ENCODE measurements around the gene IL1RAP.

The IL1RAP gene

GRCh38 chr3:190595179-190595795, 81.4 kb downstream of the IL1RAP start:
- Histone ChIP-seq H3K4me1 (ENCODE audit: control insufficient read depth in 1 of 2, insufficient read depth in 1 of 2, low read depth in 1 of 2, low read length in 1 of 2) (no peaks in the 10 kb centered on the region), H3K9me3 (no peaks in the 10 kb centered on the region), H3K27me3 (no peaks in the 10 kb centered on the region), H3K27ac (peak overlapping the region; percentile 25), H3K4me3 (ENCODE audit: low read depth in 1 of 2, low read length in 1 of 2) (no peak overlapping the region), H3K36me3 (no peaks in the 10 kb centered on the region)
- no peak for TF ChIP-seq CTCF (IDR thresholded peaks at IDR 0.05)

GRCh38 chr3:190595807-190596206, 81.9 kb downstream of the IL1RAP start:
- Histone ChIP-seq H3K36me3 (no peaks in the 10 kb centered on the region), H3K9me3 (no peaks in the 10 kb centered on the region), H3K27ac (no peak overlapping the region), H3K4me1 (ENCODE audit: control insufficient read depth in 1 of 2, insufficient read depth in 1 of 2, low read depth in 1 of 2, low read length in 1 of 2) (no peaks in the 10 kb centered on the region), H3K4me3 (ENCODE audit: low read depth in 1 of 2, low read length in 1 of 2) (no peak overlapping the region), H3K27me3 (no peaks in the 10 kb centered on the region)
- no peak for TF ChIP-seq CTCF (IDR thresholded peaks at IDR 0.05)

GRCh38 chr3:190596349-190597285, 82.7 kb downstream of the IL1RAP start:
- H3K4me3 ChIP-seq (ENCODE audit: low read depth in 1 of 2, low read length in 1 of 2): no peak overlapping the region
- H3K4me1 ChIP-seq (ENCODE audit: control insufficient read depth in 1 of 2, insufficient read depth in 1 of 2, low read depth in 1 of 2, low read length in 1 of 2): no peaks in the 10 kb centered on the region
- no peaks in the 10 kb centered on the region for H3K36me3 ChIP-seq
- no peak for TF ChIP-seq CTCF (IDR thresholded peaks at IDR 0.05)
- no peaks in the 10 kb centered on the region for H3K9me3 ChIP-seq
- H3K27me3 ChIP-seq: no peaks in the 10 kb centered on the region
- no peak overlapping the region for H3K27ac ChIP-seq

- Histone ChIP-seq H3K4me1 (ENCODE audit: control insufficient read depth in 1 of 2, insufficient read depth in 1 of 2, low read depth in 1 of 2, low read length in 1 of 2) (no peaks in the 10 kb centered on the region), H3K27ac (peak overlapping the region; percentile 25), H3K4me3 (ENCODE audit: low read depth in 1 of 2, low read length in 1 of 2) (no peak overlapping the region), H3K9me3 (no peaks in the 10 kb centered on the region), H3K27me3 (no peaks in the 10 kb centered on the region), H3K36me3 (no peaks in the 10 kb centered on the region)
- no peak for TF ChIP-seq CTCF (IDR thresholded peaks at IDR 0.05)
These were observed 83.4 kb downstream of the IL1RAP start for GRCh38 chr3:190597291-190597690.

- TF ChIP-seq CTCF (IDR thresholded peaks at IDR 0.05): no peak
- H3K36me3 ChIP-seq: no peaks in the 10 kb centered on the region
- no peaks in the 10 kb centered on the region for H3K4me1 ChIP-seq (ENCODE audit: control insufficient read depth in 1 of 2, insufficient read depth in 1 of 2, low read depth in 1 of 2, low read length in 1 of 2)
- H3K27me3 ChIP-seq: no peaks in the 10 kb centered on the region
- no peak overlapping the region for H3K27ac ChIP-seq
- H3K9me3 ChIP-seq: no peaks in the 10 kb centered on the region
- no peak overlapping the region for H3K4me3 ChIP-seq (ENCODE audit: low read depth in 1 of 2, low read length in 1 of 2)
These were observed 87.7 kb downstream of the IL1RAP start for GRCh38 chr3:190601622-190602021.
